Fibroblast of the aortic adventitia (primary cell): ENCODE results near the gene KCNMB3. TPM values are rescaled to one million over a fixed set of nuclear protein-coding genes. Genes with fewer than 3 reads are reported as not detected.

Experiments
- DNase-seq: peaks from one replicate; pipeline ENCODE4 v3.0.0-alpha.2; 2010; ENCODE audit warnings: low read depth
- H3K4me3 ChIP-seq: 2 replicates; pipeline ENCODE4 v1.5.1; 2011; ENCODE audit warnings: low read depth, mild to moderate bottlenecking, control low read depth, low read length, moderate library complexity
- total RNA-seq: library from RNA; depleted of rRNA; stranded (reverse); fragments of >200 nt; gene quantifications from 2 replicates; pipeline ENCODE4 v1.2.3, GENCODE V29; 2012; ENCODE audit warnings: low replicate concordance
- TF ChIP-seq, protein P1 (sequence below): IDR thresholded peaks from 2 replicates; pipeline ENCODE4 v1.5.1; 2011; ENCODE audit warnings: mild to moderate bottlenecking, low read length, control low read depth, inconsistent platforms; ENCODE audit not compliant: insufficient read depth

The KCNMB3 gene
- total RNA-seq, 1 donor = 2.2 TPM

DNA sequence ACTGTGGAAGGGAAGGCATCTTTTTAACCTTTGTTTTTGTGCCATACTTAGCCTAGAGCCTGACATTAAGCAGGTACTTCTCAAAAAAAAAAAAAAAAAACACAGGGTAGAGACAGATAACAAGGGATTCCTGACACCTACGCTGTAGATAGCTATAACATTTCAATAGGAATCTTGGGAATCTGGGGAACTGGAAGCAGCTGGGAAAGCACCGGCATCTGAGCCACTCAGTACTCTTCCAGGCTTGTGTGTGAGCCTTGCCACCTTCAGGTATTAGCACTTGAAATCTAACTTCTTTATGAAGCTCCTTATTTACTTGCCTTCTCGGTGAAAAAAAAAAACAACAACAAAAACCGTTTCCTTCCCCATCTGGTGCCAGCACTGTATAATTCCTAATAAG, 56.0 kb downstream of the KCNMB3 start:
- TF ChIP-seq, protein P1, sequence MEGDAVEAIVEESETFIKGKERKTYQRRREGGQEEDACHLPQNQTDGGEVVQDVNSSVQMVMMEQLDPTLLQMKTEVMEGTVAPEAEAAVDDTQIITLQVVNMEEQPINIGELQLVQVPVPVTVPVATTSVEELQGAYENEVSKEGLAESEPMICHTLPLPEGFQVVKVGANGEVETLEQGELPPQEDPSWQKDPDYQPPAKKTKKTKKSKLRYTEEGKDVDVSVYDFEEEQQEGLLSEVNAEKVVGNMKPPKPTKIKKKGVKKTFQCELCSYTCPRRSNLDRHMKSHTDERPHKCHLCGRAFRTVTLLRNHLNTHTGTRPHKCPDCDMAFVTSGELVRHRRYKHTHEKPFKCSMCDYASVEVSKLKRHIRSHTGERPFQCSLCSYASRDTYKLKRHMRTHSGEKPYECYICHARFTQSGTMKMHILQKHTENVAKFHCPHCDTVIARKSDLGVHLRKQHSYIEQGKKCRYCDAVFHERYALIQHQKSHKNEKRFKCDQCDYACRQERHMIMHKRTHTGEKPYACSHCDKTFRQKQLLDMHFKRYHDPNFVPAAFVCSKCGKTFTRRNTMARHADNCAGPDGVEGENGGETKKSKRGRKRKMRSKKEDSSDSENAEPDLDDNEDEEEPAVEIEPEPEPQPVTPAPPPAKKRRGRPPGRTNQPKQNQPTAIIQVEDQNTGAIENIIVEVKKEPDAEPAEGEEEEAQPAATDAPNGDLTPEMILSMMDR = no peak
- DNase-seq = no peak
- H3K4me3 ChIP-seq = no peak overlapping the region

Other genes starting within 250 kb of the KCNMB3 start
- gene ZMAT3, start 179.3 kb downstream of the KCNMB3 start, total RNA-seq = 31.6 and 57.8 TPM in 2 replicates
- gene PIK3CA, start 102.8 kb downstream of the KCNMB3 start, total RNA-seq = 26.6 and 31.8 TPM in 2 replicates
- 39.9 and 55.8 TPM in 2 replicates for gene ZNF639, start 71.9 kb upstream of the KCNMB3 start, total RNA-seq
- 44.7 and 220 TPM in 2 replicates for gene MFN1, start 96.6 kb upstream of the KCNMB3 start, total RNA-seq
- 50.5 and 63.4 TPM in 2 replicates for gene GNB4, start 200.4 kb upstream of the KCNMB3 start, total RNA-seq